ENCODE results near the gene LRRC58.

The LRRC58 gene

DNA sequence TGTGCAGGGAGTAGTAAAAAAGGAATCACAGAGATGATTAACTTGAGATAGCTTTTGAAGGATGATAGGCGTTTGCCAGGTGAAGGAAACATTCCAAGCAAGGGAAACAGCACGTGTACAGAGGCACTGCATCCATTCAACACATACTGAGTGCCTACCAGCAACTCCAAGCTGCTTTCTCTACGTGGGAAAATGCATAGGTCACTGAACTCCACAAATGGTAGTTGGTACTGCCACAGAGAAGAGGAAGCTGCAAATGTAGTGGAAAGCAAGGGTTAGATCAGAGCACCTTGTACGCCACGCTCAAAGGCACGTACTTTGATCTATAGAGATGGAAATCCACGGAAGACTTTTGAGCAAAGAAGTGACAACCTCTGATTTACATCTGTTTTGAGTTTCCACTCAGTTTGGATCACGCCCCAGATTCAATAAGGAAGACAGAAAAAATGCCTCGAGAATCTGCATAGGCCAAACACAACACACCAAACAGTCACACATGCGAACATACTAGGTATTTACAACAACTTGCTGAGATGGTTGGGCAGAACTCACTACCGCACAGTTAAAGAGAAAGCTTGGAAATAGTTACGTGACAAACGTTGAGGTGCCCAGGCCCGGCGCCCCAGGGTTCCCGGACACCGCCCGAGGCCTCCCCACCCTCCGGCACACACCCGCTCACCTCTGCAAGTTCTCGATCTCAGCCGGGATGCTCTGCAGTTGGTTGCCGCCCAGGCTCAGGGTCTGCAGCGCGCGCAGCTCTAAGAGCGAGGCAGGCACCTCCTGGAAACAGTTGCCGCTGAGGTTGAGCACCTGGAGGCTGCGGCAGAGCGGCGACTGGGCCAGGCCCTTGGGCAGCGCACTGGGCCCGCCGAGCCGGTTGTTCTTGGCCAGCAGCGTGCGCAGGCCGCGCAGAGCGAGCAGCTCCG, 826 bp downstream of the LRRC58 start:
- H3K36me3 ChIP-seq (ENCODE audit: low read depth), result peaks cover 8% of the 10 kb centered on the region; the same call in 1 of the 2 replicates
- H3K9me3 ChIP-seq (ENCODE audit: severe bottlenecking), result no peaks in the 10 kb centered on the region
- peak; percentile 58; the same call in 1 of the 3 replicates for ATAC-seq (ENCODE audit: low read depth)
- TF ChIP-seq, protein P1, sequence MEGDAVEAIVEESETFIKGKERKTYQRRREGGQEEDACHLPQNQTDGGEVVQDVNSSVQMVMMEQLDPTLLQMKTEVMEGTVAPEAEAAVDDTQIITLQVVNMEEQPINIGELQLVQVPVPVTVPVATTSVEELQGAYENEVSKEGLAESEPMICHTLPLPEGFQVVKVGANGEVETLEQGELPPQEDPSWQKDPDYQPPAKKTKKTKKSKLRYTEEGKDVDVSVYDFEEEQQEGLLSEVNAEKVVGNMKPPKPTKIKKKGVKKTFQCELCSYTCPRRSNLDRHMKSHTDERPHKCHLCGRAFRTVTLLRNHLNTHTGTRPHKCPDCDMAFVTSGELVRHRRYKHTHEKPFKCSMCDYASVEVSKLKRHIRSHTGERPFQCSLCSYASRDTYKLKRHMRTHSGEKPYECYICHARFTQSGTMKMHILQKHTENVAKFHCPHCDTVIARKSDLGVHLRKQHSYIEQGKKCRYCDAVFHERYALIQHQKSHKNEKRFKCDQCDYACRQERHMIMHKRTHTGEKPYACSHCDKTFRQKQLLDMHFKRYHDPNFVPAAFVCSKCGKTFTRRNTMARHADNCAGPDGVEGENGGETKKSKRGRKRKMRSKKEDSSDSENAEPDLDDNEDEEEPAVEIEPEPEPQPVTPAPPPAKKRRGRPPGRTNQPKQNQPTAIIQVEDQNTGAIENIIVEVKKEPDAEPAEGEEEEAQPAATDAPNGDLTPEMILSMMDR (IDR thresholded peaks at IDR 0.05; ENCODE audit: poor library complexity, severe bottlenecking), result no peak
- H3K27ac ChIP-seq (ENCODE audit: poor library complexity, severe bottlenecking), result peak overlapping the region; percentile 64
- H3K4me3 ChIP-seq (ENCODE audit: severe bottlenecking), result peak overlapping the region; percentile 72
- peaks cover 12% of the 10 kb centered on the region for H3K4me1 ChIP-seq (ENCODE audit: insufficient read depth, poor library complexity, severe bottlenecking)
- peak; percentile 62 for DNase-seq (ENCODE audit: low spot score)
- no peaks in the 10 kb centered on the region for H3K27me3 ChIP-seq (ENCODE audit: insufficient read depth, poor library complexity, severe bottlenecking)

DNA sequence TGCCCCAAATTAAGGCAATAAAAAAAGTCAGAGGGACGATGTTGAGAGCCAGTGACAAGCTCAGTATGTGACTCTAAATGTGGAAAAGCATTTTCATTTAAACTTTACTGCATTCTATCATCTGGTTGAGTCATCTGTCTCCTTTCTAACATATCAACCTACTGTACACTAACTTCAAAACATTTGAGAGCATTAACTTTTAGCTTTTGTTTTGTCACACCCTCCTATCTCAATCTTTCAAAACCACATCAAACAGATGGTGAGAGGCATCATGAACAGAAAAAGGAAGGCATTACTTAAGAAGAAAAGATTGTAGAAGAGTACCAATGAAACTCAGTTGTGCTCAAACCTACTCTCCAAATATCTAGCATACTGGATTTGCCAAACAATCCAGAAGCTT, 4.8 kb downstream of the LRRC58 start:
- H3K4me3 ChIP-seq (ENCODE audit: severe bottlenecking), result no peak overlapping the region
- peaks cover 26% of the 10 kb centered on the region for H3K36me3 ChIP-seq (ENCODE audit: low read depth)
- ATAC-seq (ENCODE audit: low read depth) (no peak), DNase-seq (ENCODE audit: low spot score) (no peak)
- no peaks in the 10 kb centered on the region for H3K27me3 ChIP-seq (ENCODE audit: insufficient read depth, poor library complexity, severe bottlenecking)
- H3K27ac ChIP-seq (ENCODE audit: poor library complexity, severe bottlenecking), result no peak overlapping the region
- TF ChIP-seq, protein P1 (IDR thresholded peaks at IDR 0.05; ENCODE audit: poor library complexity, severe bottlenecking), result no peak
- H3K4me1 ChIP-seq (ENCODE audit: insufficient read depth, poor library complexity, severe bottlenecking), result peaks cover 4% of the 10 kb centered on the region
- H3K9me3 ChIP-seq (ENCODE audit: severe bottlenecking), result peaks cover 5% of the 10 kb centered on the region

DNA sequence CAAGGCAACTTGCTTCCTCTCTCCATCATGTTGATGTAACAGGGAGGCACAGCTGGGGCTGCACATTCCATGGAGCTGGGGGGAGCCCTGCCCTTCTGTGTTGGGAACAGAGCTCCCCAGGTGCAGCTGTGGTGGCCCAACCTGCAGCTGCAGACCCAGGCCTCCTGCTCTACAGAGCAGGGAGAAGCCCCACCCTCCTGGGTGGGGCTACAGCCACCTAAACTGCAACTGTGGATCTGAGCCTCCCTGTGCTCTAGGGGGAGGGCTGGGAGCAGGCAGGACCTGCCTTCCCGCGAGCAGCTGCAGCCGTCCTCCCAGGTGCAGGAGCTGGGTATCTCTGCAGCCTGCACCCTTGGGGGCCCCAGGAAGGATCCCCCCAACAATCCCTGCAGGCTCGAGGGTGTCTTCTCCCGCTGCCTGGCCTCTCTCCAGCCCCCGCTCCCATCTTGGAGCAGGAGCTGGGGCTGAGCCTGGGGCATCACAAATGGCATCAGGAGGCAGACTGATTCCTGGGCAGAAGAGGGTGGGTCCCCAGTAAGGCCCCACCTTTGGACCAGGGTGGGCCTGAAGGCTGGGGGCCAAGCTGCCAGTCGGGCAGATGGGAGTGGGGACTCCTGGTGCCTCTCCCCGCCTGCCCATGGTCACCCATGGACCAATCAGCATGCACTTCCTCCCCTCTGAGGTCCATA, 7.4 kb downstream of the LRRC58 start:
- DNase-seq (ENCODE audit: low spot score) (no peak), ATAC-seq (ENCODE audit: low read depth) (no peak)
- Histone ChIP-seq H3K36me3 (ENCODE audit: low read depth) (peaks cover 28% of the 10 kb centered on the region), H3K27me3 (ENCODE audit: insufficient read depth, poor library complexity, severe bottlenecking) (no peaks in the 10 kb centered on the region), H3K9me3 (ENCODE audit: severe bottlenecking) (peaks cover 5% of the 10 kb centered on the region), H3K4me1 (ENCODE audit: insufficient read depth, poor library complexity, severe bottlenecking) (no peaks in the 10 kb centered on the region), H3K27ac (ENCODE audit: poor library complexity, severe bottlenecking) (no peak overlapping the region), H3K4me3 (ENCODE audit: severe bottlenecking) (no peak overlapping the region)
- TF ChIP-seq, protein P1 (IDR thresholded peaks at IDR 0.05; ENCODE audit: poor library complexity, severe bottlenecking), result no peak

DNA sequence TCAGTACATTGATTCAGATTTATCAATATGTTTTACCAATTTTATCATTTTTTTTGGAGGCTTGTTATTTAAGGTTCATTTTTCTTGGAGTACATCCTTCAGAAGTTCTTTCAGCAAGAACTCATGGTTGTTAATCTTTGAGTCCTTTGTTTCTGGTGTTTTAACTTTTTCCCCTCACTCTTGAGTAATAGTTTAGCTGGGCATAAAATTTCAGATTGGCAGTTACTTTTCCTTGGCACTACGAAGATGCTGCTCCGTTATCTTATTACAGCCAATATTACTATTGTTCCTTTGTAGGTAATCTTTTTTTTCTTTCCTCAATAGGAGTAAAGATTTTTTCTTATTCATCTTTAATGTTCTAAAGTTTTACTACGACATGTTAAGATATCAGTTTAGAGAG, 9.8 kb downstream of the LRRC58 start:
- Histone ChIP-seq H3K27ac (ENCODE audit: poor library complexity, severe bottlenecking) (no peak overlapping the region), H3K36me3 (ENCODE audit: low read depth) (peaks cover 40% of the 10 kb centered on the region), H3K4me1 (ENCODE audit: insufficient read depth, poor library complexity, severe bottlenecking) (no peaks in the 10 kb centered on the region), H3K4me3 (ENCODE audit: severe bottlenecking) (no peak overlapping the region), H3K9me3 (ENCODE audit: severe bottlenecking) (peaks cover 5% of the 10 kb centered on the region), H3K27me3 (ENCODE audit: insufficient read depth, poor library complexity, severe bottlenecking) (no peaks in the 10 kb centered on the region)
- TF ChIP-seq, protein P1 (IDR thresholded peaks at IDR 0.05; ENCODE audit: poor library complexity, severe bottlenecking), result no peak
- ATAC-seq (ENCODE audit: low read depth) (no peak), DNase-seq (ENCODE audit: low spot score) (no peak)
